IPS-20b (cell line): ENCODE data around the gene PSKH1.

Experiments used
- H3K27ac ChIP-seq: one replicate; pipeline ENCODE4 v1.5.1; 2013; ENCODE audit warnings: low read length
- H3K27me3 ChIP-seq: 2 replicates; pipeline ENCODE4 v1.6.1; 2013; ENCODE audit warnings: mild to moderate bottlenecking, low read length, inconsistent platforms; ENCODE audit not compliant: insufficient read depth
- H3K36me3 ChIP-seq: 2 replicates; pipeline ENCODE4 v1.6.1; 2013; ENCODE audit warnings: low read depth, mild to moderate bottlenecking, inconsistent platforms, low read length, moderate library complexity; ENCODE audit not compliant: insufficient read depth
- H3K4me1 ChIP-seq: 2 replicates; pipeline ENCODE4 v1.6.1; 2013; ENCODE audit warnings: mild to moderate bottlenecking, control low read depth, inconsistent platforms, low read length, moderate library complexity; ENCODE audit not compliant: insufficient read depth
- H3K4me3 ChIP-seq: 2 replicates; pipeline ENCODE4 v1.5.1; 2013; ENCODE audit warnings: mild to moderate bottlenecking, low read length, inconsistent platforms
- H3K9ac ChIP-seq: 2 replicates; pipeline ENCODE4 v1.6.1; 2013; ENCODE audit warnings: low read depth, mild to moderate bottlenecking, inconsistent platforms, low read length, moderate library complexity
- H3K9me3 ChIP-seq: 2 replicates; pipeline ENCODE4 v1.6.1; 2013; ENCODE audit warnings: mild to moderate bottlenecking, low read depth, low read length, inconsistent platforms; ENCODE audit not compliant: insufficient read depth

Gene PSKH1

DNA sequence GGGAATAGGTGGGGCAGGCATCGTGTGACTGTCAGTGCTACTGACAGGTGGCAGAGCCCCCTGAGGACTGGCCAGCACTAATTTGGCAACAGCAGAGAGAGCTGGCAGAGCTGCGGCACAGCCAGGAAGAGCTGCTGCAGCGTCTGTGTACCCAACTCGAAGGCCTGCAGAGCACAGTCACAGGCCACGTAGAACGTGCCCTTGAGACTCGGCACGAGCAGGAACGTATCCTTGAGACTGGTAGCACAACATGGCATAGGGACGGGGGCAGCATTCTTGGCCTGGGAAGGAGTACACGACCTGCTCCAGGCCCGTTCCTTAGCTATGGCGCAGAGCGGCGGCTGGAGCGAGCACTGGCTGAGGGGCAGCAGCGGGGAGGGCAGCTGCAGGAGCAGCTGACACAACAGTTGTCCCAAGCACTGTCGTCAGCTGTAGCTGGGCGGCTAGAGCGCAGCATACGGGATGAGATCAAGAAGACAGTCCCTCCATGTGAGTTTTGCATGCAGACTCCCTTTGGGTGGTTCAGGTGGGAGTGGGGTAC is 11.4 kb upstream of the PSKH1 start:
- Histone ChIP-seq H3K9me3 (no peaks in the 10 kb centered on the region), H3K36me3 (peaks cover 74% of the 10 kb centered on the region), H3K27ac (no peak overlapping the region), H3K9ac (no peak overlapping the region), H3K4me1 (peaks cover 10% of the 10 kb centered on the region), H3K4me3 (no peak overlapping the region), H3K27me3 (no peaks in the 10 kb centered on the region)

DNA sequence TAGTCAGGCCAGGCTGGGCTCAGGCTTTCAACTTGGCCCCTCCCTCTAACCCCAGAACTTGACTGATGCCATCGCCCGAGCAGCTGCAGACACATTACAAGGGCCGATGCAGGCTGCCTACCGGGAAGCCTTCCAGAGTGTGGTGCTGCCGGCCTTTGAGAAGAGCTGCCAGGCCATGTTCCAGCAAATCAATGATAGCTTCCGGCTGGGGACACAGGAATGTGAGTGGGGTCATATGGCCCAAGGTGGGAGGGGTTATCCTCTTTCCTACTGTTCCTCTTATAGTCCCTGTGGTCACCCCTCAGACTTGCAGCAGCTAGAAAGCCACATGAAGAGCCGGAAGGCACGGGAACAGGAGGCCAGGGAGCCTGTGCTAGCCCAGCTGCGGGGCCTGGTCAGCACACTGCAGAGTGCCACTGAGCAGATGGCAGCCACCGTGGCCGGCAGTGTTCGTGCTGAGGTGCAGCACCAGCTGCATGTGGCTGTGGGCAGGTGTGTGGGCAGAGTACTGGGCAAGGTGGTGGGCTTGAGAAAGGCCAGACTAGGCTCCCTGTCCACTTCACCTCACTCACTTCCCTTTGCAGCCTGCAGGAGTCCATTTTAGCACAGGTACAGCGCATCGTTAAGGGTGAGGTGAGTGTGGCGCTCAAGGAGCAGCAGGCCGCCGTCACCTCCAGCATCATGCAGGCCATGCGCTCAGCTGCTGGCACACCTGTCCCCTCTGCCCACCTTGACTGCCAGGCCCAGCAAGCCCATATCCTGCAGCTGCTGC is 10.5 kb upstream of the PSKH1 start:
- H3K36me3 ChIP-seq: peaks cover 65% of the 10 kb centered on the region

DNA sequence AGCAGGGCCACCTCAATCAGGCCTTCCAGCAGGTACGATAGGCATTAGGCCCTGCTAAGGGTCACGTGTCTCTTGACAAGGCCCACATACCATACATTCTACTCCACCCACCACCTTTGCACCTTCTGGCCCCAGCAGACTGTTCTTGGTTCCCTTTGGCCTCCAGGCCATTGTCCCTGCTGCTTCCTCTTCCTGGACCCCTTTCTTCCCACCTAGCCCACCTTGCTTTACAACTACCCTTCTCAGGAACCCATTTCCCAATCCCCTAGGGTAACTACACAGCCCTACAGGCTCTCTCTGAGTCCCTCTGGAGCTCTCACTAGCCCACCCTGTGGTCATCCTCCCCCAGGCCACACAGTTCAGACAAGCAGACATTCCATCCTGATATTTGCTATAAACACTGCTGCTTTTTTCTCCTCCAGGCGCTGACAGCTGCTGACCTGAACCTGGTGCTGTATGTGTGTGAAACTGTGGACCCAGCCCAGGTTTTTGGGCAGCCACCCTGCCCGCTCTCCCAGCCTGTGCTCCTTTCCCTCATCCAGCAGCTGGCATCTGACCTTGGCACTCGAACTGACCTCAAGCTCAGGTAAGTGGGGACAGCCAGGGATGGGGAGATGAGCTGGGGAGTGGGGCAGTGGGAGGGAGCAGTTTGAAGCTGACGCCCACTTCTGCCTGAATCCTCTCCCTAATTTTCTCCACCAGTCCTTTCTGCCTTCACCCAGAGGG is 9.7 kb upstream of the PSKH1 start:
- Histone ChIP-seq H3K36me3 (peaks cover 58% of the 10 kb centered on the region), H3K27me3 (no peaks in the 10 kb centered on the region), H3K9me3 (no peaks in the 10 kb centered on the region), H3K4me3 (no peak overlapping the region), H3K27ac (no peak overlapping the region), H3K4me1 (peaks cover 10% of the 10 kb centered on the region), H3K9ac (no peak overlapping the region)

More for the DNA sequence above, 10.5 kb upstream of the PSKH1 start:
- Histone ChIP-seq H3K9ac (no peak overlapping the region), H3K27ac (no peak overlapping the region), H3K4me1 (peaks cover 10% of the 10 kb centered on the region), H3K27me3 (no peaks in the 10 kb centered on the region), H3K9me3 (no peaks in the 10 kb centered on the region), H3K4me3 (no peak overlapping the region)

DNA sequence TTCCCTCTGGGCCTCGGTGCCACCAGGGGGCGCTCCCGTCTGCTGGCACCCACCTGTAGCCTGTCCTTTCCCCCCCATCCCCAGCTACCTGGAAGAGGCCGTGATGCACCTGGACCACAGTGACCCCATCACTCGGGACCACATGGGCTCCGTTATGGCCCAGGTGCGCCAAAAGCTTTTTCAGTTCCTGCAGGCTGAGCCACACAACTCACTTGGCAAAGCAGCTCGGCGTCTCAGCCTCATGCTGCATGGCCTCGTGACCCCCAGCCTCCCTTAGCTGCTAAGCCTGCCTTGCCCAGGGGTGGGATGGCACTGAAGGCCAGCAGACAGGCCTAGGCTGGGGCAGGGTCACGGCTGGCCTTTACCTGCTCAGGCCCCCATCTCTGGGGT is 9.2 kb upstream of the PSKH1 start:
- no peaks in the 10 kb centered on the region for H3K9me3 ChIP-seq
- no peak overlapping the region for H3K27ac ChIP-seq
- H3K27me3 ChIP-seq: no peaks in the 10 kb centered on the region
- H3K36me3 ChIP-seq: peaks cover 52% of the 10 kb centered on the region
- no peak overlapping the region for H3K9ac ChIP-seq
- H3K4me1 ChIP-seq: peaks cover 10% of the 10 kb centered on the region
- H3K4me3 ChIP-seq: no peak overlapping the region

DNA sequence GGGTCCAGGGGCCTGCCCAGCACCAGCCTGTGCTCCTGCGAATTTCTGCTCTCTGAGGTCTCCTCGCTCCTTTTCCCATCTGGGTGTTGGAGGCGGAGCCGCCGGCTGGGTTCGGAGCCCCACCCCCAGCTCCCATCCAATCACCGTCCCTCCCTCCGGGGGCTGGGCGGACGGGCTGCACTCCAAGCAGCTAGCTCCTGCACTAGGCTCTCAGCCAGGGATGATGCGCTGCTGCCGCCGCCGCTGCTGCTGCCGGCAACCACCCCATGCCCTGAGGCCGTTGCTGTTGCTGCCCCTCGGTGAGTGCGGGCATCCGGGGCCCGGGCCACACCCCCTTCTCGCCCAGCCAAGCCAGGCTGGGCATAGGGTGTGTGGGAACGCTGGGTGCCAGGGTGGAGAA is 8.4 kb upstream of the PSKH1 start, which contains the start of gene NRN1L:
NRN1L (plus strand) TSS at position 202 of the 400 bp plus-strand sequence; CDS start at position 221, 19 bp downstream.
- Histone ChIP-seq H3K9me3 (no peaks in the 10 kb centered on the region), H3K4me1 (peaks cover 10% of the 10 kb centered on the region), H3K27me3 (no peaks in the 10 kb centered on the region), H3K27ac (no peak within 1 kb of the TSS), H3K9ac (peak within 1 kb of the TSS; percentile 70; the same call in 1 of the 2 replicates), H3K36me3 (peaks cover 44% of the 10 kb centered on the region), H3K4me3 (peak within 1 kb of the TSS; percentile 61; the same call in 1 of the 2 replicates)

DNA sequence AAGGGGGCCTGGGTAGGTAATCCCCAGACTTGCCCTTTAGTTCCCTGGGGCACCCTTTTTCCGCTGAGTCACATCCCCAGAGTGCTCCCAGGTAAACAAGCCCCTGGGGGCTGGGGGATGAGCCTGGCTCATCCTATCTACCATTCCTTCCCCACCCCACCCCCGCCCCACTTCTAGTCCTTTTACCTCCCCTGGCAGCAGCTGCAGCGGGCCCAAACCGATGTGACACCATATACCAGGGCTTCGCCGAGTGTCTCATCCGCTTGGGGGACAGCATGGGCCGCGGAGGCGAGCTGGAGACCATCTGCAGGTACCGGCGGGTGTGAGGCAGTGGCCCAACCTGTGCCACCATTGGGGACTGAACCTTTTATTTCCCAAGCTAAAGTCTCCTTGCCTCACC is 7.5 kb upstream of the PSKH1 start:
- H3K9ac ChIP-seq: peak overlapping the region; percentile 70; the same call in 1 of the 2 replicates
- H3K4me3 ChIP-seq: peak overlapping the region; percentile 61; the same call in 1 of the 2 replicates

DNA sequence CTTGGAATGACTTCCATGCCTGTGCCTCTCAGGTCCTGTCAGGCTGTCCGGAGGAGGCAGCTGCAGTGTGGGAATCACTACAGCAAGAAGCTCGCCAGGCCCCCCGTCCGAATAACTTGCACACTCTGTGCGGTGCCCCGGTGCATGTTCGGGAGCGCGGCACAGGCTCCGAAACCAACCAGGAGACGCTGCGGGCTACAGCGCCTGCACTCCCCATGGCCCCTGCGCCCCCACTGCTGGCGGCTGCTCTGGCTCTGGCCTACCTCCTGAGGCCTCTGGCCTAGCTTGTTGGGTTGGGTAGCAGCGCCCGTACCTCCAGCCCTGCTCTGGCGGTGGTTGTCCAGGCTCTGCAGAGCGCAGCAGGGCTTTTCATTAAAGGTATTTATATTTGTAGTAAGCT is 7.1 kb upstream of the PSKH1 start:
- Histone ChIP-seq H3K4me3 (no peak overlapping the region), H3K9me3 (no peaks in the 10 kb centered on the region), H3K36me3 (peaks cover 31% of the 10 kb centered on the region), H3K9ac (no peak overlapping the region), H3K27me3 (no peaks in the 10 kb centered on the region), H3K4me1 (peaks cover 10% of the 10 kb centered on the region), H3K27ac (no peak overlapping the region)

More for the DNA sequence above, 7.5 kb upstream of the PSKH1 start:
- H3K27me3 ChIP-seq: no peaks in the 10 kb centered on the region
- no peaks in the 10 kb centered on the region for H3K9me3 ChIP-seq
- no peak overlapping the region for H3K27ac ChIP-seq
- H3K4me1 ChIP-seq: peaks cover 10% of the 10 kb centered on the region
- H3K36me3 ChIP-seq: peaks cover 36% of the 10 kb centered on the region

DNA sequence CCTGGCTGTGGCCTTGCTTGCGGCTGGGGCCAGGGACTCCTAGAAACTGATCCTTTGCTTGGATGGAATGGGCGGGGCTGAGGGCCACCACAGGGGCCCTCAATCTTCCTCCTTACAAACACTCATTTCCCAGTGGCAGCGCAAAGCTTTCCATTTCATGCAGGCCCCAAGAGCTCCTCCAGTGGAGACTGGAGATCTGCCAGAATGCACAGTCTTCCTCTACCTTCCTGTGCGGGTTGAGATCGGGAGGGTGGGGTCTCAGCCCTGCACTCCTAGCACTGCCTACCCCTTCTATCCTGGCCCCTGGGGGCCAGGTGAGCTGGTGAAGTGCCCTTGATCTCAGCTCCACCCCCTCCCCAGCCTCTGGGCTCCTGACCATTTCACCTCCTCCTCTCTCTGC is 6.7 kb upstream of the PSKH1 start:
- Histone ChIP-seq H3K27me3 (no peaks in the 10 kb centered on the region), H3K9me3 (no peaks in the 10 kb centered on the region), H3K9ac (no peak overlapping the region), H3K36me3 (peaks cover 27% of the 10 kb centered on the region), H3K4me3 (no peak overlapping the region), H3K27ac (no peak overlapping the region), H3K4me1 (peaks cover 10% of the 10 kb centered on the region)

DNA sequence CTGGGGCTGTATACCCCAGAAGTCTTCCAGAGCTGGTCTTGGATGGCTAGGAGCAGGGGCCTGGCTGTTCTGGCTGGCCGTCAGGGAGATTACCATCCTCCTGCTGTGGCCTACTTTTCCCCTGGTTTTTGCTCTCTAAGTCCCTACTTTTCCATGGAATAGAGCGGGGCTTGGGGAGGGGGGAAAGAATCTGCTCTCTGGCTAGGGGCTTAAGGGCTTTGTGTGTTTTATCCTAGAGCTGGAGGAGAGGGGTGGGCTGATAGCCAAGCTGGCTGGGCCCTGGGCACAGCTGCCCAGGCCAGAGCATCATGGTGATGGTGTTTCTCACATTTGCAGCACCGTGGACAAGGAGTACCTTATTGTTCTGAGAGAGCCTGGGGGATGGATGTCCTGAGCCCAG is 4.7 kb upstream of the PSKH1 start:
- H3K4me1 ChIP-seq: peaks cover 16% of the 10 kb centered on the region
- H3K9ac ChIP-seq: no peak overlapping the region
- no peak overlapping the region for H3K27ac ChIP-seq
- H3K27me3 ChIP-seq: no peaks in the 10 kb centered on the region
- H3K4me3 ChIP-seq: no peak overlapping the region
- no peaks in the 10 kb centered on the region for H3K9me3 ChIP-seq
- peaks cover 8% of the 10 kb centered on the region for H3K36me3 ChIP-seq

DNA sequence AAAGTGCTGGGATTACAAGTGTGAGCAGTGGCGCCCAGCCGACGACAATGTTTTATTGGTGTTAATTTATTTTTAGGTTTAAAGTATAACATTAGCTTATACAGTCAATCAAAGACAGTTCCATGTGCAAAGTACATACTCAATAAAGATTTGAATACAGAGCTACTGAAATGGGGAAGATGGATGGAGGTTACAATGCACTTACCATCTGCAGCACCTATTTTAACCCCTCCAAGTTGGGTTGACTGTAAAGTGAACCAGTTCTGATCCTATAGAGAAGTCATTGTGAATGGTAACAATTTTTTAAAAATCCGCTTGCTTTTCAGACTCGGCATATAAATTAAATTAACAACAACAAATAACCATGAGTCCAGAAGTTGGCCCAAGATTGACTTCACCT is 679 bp upstream of the PSKH1 start:
- Histone ChIP-seq H3K9ac (peak overlapping the region; percentile 74; the same call in 1 of the 2 replicates), H3K36me3 (no peaks in the 10 kb centered on the region), H3K27ac (no peak overlapping the region), H3K9me3 (no peaks in the 10 kb centered on the region), H3K4me3 (peak overlapping the region; percentile 70), H3K27me3 (no peaks in the 10 kb centered on the region), H3K4me1 (peaks cover 8% of the 10 kb centered on the region; the same call in 1 of the 2 replicates)

DNA sequence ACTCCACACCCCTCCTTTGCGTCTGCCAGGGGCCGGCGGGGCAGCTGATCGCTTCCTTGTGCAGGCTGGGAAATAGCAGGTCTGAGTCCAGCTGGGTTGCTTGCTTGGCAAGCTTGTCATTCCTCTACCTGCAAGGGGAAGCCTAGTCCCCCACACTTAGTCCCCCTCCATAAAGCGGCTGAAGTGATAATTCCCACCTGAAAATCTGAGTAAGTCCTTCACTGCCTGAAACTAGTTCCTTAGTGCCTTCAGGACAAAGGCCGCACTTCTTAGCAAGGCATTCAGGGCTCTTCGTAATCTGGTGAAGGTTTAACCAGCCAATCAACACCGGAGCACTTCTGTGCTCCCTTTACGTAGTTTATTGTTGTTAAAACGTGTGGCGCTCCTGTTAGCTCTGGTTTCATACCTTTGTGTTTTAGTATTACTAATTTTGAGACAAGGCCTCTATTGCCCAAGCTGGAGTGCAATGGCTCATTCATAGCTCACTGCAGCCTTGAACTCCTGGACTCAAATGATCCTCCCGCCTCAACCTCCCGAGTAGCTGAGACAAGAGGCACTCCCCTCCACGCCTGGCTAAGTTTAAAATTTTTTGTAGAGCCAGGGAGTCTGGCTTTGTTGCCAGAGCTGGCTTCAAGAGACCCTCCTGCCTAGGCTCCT is 817 bp downstream of the PSKH1 start:
- no peaks in the 10 kb centered on the region for H3K27me3 ChIP-seq
- H3K9me3 ChIP-seq: no peaks in the 10 kb centered on the region
- H3K4me1 ChIP-seq: peaks cover 8% of the 10 kb centered on the region; the same call in 1 of the 2 replicates
- H3K36me3 ChIP-seq: no peaks in the 10 kb centered on the region
- H3K27ac ChIP-seq: no peak overlapping the region
- peak overlapping the region; percentile 98 for H3K9ac ChIP-seq
- peak overlapping the region; percentile 87 for H3K4me3 ChIP-seq
